Gastroesophageal sphincter (tissue), 4 donors: Measurements from ENCODE around the gene TMED4. TPM values are rescaled to one million over a fixed set of nuclear protein-coding genes. Genes with fewer than 3 reads are reported as not detected.
"Not testable (repeated sequence)": the region's sequence is repeated elsewhere in the genome, so short reads cannot be mapped to it uniquely, and the experiment has no call there.

Source experiments
- ATAC-seq: fragments of 150-250 bp; one replicate; pipeline ENCODE4 v1.9.1; 2016; ENCODE audit warnings: mild to moderate bottlenecking, moderate library complexity
- H3K27ac ChIP-seq, 4 donors: fragments of 200-600 bp; sonication (generic) in 3 of 4; 1 replicate in 3 of 4; 2 replicates in 1 of 4; pipeline ENCODE4 v1.5.1; 2016 to 2019
- H3K27me3 ChIP-seq: fragments of 200-600 bp; sonication (generic); one replicate; pipeline ENCODE4 v1.5.1; 2019
- H3K36me3 ChIP-seq, 2 donors: fragments of 200-600 bp; sonication (generic); one replicate each; pipeline ENCODE4 v1.5.1; 2019; ENCODE audit warnings: control low read depth in 1 of 2
- H3K4me1 ChIP-seq, 3 donors: fragments of 200-600 bp; sonication (generic); 1 replicate in 2 of 3; 2 replicates in 1 of 3; pipeline ENCODE4 v1.5.1; 2016 to 2019; ENCODE audit warnings: control low read depth in 2 of 3
- H3K4me3 ChIP-seq, 2 donors: fragments of 200-600 bp; sonication (generic); one replicate each; pipeline ENCODE4 v1.5.1; 2019; ENCODE audit warnings: mild to moderate bottlenecking in 1 of 2, moderate library complexity in 1 of 2
- H3K9me3 ChIP-seq, 3 donors: fragments of 200-600 bp; sonication (generic); one replicate each; pipeline ENCODE4 v1.5.1; 2017 to 2019; ENCODE audit warnings: control low read depth in 2 of 3
- EP300 ChIP-seq: sonication (generic); formaldehyde crosslinking; IDR thresholded peaks from one replicate; pipeline ENCODE4 v1.6.1; 2017; ENCODE audit warnings: antibody characterized with exemption, mild to moderate bottlenecking
- POLR2A ChIP-seq, 2 donors: fragments of 450-650 bp; IDR thresholded peaks; one replicate each; pipeline ENCODE4 v1.6.1; 2017; ENCODE audit warnings: antibody characterized with exemption in 2 of 2, mild to moderate bottlenecking in 2 of 2, moderate library complexity in 1 of 2
- POLR2AphosphoS5 ChIP-seq: sonication (generic); formaldehyde crosslinking; IDR thresholded peaks from one replicate; pipeline ENCODE4 v1.6.1; 2017; ENCODE audit warnings: antibody characterized with exemption
- WGBS, 2 donors: methylation state at CpG; one replicate each; pipeline ENCODE4 v1.1.5; 2018; ENCODE audit warnings: low coverage in 1 of 2; 5-methylcytosine and 5-hydroxymethylcytosine counted together
- total RNA-seq, 4 donors: library from RNA; depleted of rRNA; stranded (reverse); fragments of >200 nt; gene quantifications; one replicate each; pipeline ENCODE4 v1.1.0, GENCODE V29; 2016
- TF ChIP-seq, protein P1 (sequence below), 4 experiments: fragments of 200-600 bp in 2 of 4; fragments of 450-650 bp in 2 of 4; sonication (generic) in 1 of 4; IDR thresholded peaks; one replicate each; pipeline ENCODE4 v1.5.1; 2017 to 2019; ENCODE audit warnings: antibody characterized with exemption in 4 of 4, mild to moderate bottlenecking in 2 of 4, moderate library complexity in 2 of 4

TMED4 gene
- total RNA-seq, 4 donors from 2014 or later: 124 to 193 (median 160) TPM

DNA sequence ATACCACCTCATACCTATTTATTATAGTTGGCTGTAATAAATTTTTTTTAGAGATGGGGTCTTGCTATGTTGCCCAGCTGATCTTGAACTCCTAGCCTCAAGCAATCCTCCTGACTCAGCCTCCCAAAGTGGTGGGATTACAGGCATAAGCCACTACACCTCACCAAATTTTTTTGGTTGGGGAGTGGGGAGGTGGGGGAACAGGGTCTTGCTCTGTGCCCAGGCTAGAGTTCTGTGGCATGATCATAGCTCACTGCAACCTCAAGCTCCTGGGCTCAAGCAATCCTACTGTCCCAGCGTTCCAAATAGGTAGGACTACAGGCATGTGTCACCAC, 20.5 kb upstream of the TMED4 start:
- 71 to 83% methylated on average over 1 of the region's 1 CpG for WGBS, 2 donors
- H3K4me3 ChIP-seq: no peak overlapping the region
- no peaks in the 10 kb centered on the region for H3K27me3 ChIP-seq
- H3K27ac ChIP-seq: no peak overlapping the region
- no peaks in the 10 kb centered on the region for H3K36me3 ChIP-seq
- peaks cover 0 to 14% (median 3%) of the 10 kb centered on the region in 3 donors for H3K4me1 ChIP-seq
- no peak for ATAC-seq
- H3K9me3 ChIP-seq: no peaks in the 10 kb centered on the region
- TF ChIP-seq, protein P1, sequence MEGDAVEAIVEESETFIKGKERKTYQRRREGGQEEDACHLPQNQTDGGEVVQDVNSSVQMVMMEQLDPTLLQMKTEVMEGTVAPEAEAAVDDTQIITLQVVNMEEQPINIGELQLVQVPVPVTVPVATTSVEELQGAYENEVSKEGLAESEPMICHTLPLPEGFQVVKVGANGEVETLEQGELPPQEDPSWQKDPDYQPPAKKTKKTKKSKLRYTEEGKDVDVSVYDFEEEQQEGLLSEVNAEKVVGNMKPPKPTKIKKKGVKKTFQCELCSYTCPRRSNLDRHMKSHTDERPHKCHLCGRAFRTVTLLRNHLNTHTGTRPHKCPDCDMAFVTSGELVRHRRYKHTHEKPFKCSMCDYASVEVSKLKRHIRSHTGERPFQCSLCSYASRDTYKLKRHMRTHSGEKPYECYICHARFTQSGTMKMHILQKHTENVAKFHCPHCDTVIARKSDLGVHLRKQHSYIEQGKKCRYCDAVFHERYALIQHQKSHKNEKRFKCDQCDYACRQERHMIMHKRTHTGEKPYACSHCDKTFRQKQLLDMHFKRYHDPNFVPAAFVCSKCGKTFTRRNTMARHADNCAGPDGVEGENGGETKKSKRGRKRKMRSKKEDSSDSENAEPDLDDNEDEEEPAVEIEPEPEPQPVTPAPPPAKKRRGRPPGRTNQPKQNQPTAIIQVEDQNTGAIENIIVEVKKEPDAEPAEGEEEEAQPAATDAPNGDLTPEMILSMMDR (IDR thresholded peaks at IDR 0.05): no peak
- TF ChIP-seq EP300: no peak
- no peak for TF ChIP-seq POLR2AphosphoS5
- no peak for TF ChIP-seq POLR2A (IDR thresholded peaks at IDR 0.05)

DNA sequence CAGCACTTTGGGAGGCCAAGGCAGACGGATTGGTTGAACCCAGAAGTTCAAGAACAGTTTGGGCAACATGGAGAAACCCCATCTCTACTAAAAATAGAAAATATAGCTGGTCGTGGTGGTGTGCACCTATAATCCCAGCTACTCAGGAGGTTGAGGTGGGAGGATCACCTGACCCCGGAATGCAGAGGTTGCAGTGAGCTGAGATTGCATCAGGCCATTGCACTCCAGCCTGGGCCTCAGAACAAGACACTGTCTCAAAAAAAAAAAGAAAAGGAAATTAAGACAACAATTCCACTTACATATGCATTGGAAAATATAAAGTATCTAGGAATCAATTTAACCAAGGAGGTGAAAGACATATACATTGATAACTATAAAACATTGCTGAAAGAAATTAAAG, 17.2 kb upstream of the TMED4 start:
- ATAC-seq: no peak
- Histone ChIP-seq H3K27ac (no peak overlapping the region), H3K36me3 (no peaks in the 10 kb centered on the region), H3K4me3 (no peak overlapping the region), H3K27me3 (no peaks in the 10 kb centered on the region), H3K4me1 (no peaks in the 10 kb centered on the region), H3K9me3 (no peaks in the 10 kb centered on the region)
- no peak for TF ChIP-seq POLR2A (IDR thresholded peaks at IDR 0.05)
- TF ChIP-seq, protein P1 (IDR thresholded peaks at IDR 0.05): no peak
- WGBS, 2 donors: 57 to 71% methylated on average over 2 to 3 of the region's 3 CpGs

DNA sequence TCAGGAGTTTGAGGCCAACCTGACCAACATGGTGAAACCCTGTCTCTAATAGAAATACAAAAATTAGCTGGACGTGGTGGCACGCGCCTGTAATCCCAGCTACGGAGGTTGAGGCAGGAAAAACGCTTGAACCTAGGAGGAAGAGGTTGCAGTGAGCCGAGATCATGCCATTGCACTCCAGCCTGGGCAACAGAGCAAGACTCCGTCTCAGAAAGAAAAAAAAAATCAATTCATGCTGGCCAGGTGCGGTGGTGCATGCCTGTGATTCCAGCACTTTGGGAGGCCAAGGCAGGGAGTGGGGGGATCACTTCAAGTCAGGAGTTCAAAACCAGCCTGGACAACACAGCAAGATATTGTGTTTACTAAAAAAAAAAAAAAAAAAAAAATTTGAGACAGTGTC, 15.2 kb upstream of the TMED4 start:
- H3K27me3 ChIP-seq, H3K36me3 ChIP-seq, H3K4me3 ChIP-seq, H3K9me3 ChIP-seq, H3K27ac ChIP-seq, H3K4me1 ChIP-seq, ATAC-seq: not testable (repeated sequence)
- 86 to 93% methylated on average over 7 of the region's 8 CpGs for WGBS, 2 donors

DNA sequence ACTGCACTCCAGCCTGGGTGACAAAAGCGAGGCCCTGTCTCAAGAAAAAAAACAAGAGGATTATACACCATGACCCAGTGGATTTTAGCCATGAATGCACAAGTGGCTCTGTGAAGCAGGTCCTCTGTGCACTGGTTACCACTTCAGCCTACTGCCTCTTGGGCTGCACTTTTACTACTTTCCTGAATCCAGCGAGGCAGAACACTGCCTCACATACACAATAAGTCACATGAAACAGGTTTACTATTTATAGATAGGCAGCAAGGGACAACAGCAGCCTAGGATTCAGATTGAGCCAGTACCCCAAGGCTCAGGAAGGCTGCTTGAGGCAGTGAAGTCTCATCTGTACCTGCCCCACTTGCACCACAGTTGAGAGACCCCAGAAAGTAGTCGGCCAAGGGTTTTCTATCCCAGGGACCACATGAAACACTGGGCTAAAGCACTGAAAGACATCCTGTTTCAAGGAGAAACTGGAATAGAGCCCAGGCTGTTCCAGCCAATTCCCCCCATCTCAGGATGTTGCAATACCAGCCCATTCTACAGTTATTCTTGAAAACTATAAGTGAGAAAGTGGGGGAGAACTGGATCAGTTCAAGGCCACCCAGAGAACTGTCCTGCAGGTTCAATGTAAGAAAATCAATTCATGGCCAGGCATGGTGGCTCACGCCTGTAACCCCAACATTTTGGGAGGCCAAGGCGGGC, 14.1 kb upstream of the TMED4 start:
- no peaks in the 10 kb centered on the region for H3K4me1 ChIP-seq
- no peak for ATAC-seq
- WGBS, 2 donors: 20 to 93% methylated on average over 1 to 3 of the region's 5 CpGs
- H3K4me3 ChIP-seq: no peak overlapping the region
- H3K27ac ChIP-seq: no peak overlapping the region
- TF ChIP-seq, protein P1 (IDR thresholded peaks at IDR 0.05): no peak
- TF ChIP-seq POLR2AphosphoS5: no peak
- TF ChIP-seq EP300: no peak
- TF ChIP-seq POLR2A (IDR thresholded peaks at IDR 0.05): no peak
- H3K9me3 ChIP-seq: no peaks in the 10 kb centered on the region
- H3K36me3 ChIP-seq: no peaks in the 10 kb centered on the region
- no peaks in the 10 kb centered on the region for H3K27me3 ChIP-seq

DNA sequence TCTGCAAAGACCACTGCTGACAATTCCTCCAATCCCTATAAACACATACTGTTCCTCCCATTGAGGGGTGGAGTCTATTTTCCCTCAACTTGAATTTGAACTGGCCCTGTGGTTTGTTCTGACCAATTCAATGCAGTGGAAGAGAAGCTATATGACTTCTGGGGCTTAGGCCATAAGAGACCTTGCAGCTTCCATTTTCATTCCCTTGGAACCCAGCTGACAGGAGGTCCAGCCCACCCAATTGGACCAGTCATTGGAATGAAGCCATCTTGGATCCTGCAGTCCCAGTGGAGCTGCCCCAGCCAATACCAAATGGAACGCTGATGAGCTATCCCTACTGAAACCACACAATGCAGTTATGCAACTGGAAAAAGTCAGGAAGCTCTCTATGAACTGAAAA, 8.9 kb upstream of the TMED4 start:
- no peak for TF ChIP-seq EP300
- no peak for TF ChIP-seq POLR2AphosphoS5
- TF ChIP-seq, protein P1 (IDR thresholded peaks at IDR 0.05): no peak
- TF ChIP-seq POLR2A (IDR thresholded peaks at IDR 0.05): no peak
- peaks cover 0 to 3% (median 0%) of the 10 kb centered on the region in 3 donors for H3K4me1 ChIP-seq
- no peak overlapping the region for H3K27ac ChIP-seq
- no peaks in the 10 kb centered on the region for H3K27me3 ChIP-seq
- H3K36me3 ChIP-seq: no peaks in the 10 kb centered on the region
- 71% methylated on average over 1 of the region's 1 CpG for WGBS, 2 donors
- no peaks in the 10 kb centered on the region for H3K9me3 ChIP-seq
- ATAC-seq: no peak
- H3K4me3 ChIP-seq: no peak overlapping the region
